KMS-11 (cell line): Measurements from ENCODE around the gene ZMYM4.
A peak's percentile ranks its signal among the peaks of the same experiment; 100 is the strongest.

Experiments
- H2AFZ ChIP-seq: fragments of 200-600 bp; sonication (generic); 2 replicates; pipeline ENCODE4 v1.6.1; 2016; ENCODE audit warnings: antibody characterized with exemption, mixed run types, low read depth
- H3K27ac ChIP-seq: fragments of 200-600 bp; sonication (generic); 2 replicates; pipeline ENCODE4 v1.6.1; 2016; ENCODE audit warnings: mild to moderate bottlenecking, mixed run types
- H3K27me3 ChIP-seq: fragments of 200-600 bp; sonication (generic); 2 replicates; pipeline ENCODE4 v1.6.1; 2017; ENCODE audit warnings: mild to moderate bottlenecking, low read depth, mixed run types, moderate library complexity; ENCODE audit not compliant: insufficient read depth
- H3K36me3 ChIP-seq: fragments of 200-600 bp; sonication (generic); 2 replicates; pipeline ENCODE4 v1.6.1; 2017; ENCODE audit warnings: mild to moderate bottlenecking, mixed run types; ENCODE audit not compliant: insufficient read depth
- H3K4me1 ChIP-seq: fragments of 200-600 bp; sonication (generic); 2 replicates; pipeline ENCODE4 v1.6.1; 2016; ENCODE audit warnings: mild to moderate bottlenecking, low read depth, mixed run types; ENCODE audit not compliant: poor library complexity, severe bottlenecking
- H3K4me2 ChIP-seq: fragments of 200-600 bp; sonication (generic); 2 replicates; pipeline ENCODE4 v1.7.0; 2016; ENCODE audit warnings: mild to moderate bottlenecking, mixed run types
- H3K4me3 ChIP-seq: fragments of 200-600 bp; sonication (generic); IDR thresholded peaks from 2 replicates; pipeline ENCODE4 v1.6.1; 2017; ENCODE audit warnings: low read depth, low read length, mixed read lengths; ENCODE audit not compliant: insufficient read depth
- H3K79me2 ChIP-seq: fragments of 200-600 bp; sonication (generic); 2 replicates; pipeline ENCODE4 v1.6.1; 2016; ENCODE audit warnings: low read depth, mixed run types; ENCODE audit not compliant: insufficient read depth
- H3K9ac ChIP-seq: fragments of 200-600 bp; sonication (generic); 2 replicates; pipeline ENCODE4 v1.6.1; 2016; ENCODE audit warnings: mild to moderate bottlenecking, mixed run types
- H4K20me1 ChIP-seq: fragments of 200-600 bp; sonication (generic); 2 replicates; pipeline ENCODE4 v1.6.1; 2016; ENCODE audit warnings: mild to moderate bottlenecking, mixed run types; ENCODE audit not compliant: insufficient read depth
- TF ChIP-seq, protein P1 (sequence below): fragments of 200-600 bp; sonication (generic); conservative IDR thresholded peaks from 2 replicates; pipeline ENCODE4 v1.6.1; 2017; ENCODE audit warnings: low read depth, mild to moderate bottlenecking, antibody characterized with exemption, low read length, moderate library complexity, mixed read lengths

The ZMYM4 gene

DNA sequence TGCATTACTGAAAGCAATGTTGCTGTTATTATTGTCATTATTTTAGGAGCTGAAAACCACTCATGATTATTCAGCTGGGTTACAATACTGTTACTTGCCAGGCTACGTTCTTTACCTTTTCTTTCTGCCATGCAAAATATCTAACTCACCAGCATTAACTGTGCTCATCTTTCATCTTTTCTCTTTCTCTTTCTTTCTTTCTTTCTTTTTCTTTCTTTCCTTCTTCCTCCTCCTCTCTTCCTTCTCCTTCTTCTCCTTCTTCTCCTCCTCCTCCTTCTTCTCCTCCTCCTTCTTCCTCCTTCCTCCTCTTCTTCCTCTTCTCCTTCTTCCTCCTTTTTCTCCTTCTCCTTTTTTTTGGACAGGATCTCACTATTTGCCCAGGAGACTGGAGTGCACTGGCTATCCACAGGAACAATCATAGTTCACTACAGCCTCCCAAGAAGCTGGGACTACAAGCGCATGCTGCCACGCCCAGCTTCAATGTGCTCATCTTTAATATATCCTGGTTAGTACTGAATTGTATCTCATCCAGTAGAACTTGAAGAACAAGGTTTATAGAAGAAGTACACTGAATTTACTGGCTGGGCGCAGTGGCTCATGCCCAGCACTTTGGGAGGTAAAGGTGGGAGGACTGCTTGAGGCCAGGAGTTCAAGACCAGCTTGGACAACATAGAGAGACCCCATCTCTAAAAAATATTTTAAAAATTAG is 6.9 kb upstream of the ZMYM4 start:
- Histone ChIP-seq H3K27me3 (no peaks in the 10 kb centered on the region), H3K4me2 (no peak overlapping the region), H2AFZ (no peak overlapping the region), H4K20me1 (no peaks in the 10 kb centered on the region), H3K79me2 (no peaks in the 10 kb centered on the region), H3K4me1 (peaks cover 26% of the 10 kb centered on the region), H3K9ac (no peak overlapping the region), H3K4me3 (no peak overlapping the region), H3K27ac (no peak overlapping the region), H3K36me3 (no peaks in the 10 kb centered on the region)
- TF ChIP-seq, protein P1, sequence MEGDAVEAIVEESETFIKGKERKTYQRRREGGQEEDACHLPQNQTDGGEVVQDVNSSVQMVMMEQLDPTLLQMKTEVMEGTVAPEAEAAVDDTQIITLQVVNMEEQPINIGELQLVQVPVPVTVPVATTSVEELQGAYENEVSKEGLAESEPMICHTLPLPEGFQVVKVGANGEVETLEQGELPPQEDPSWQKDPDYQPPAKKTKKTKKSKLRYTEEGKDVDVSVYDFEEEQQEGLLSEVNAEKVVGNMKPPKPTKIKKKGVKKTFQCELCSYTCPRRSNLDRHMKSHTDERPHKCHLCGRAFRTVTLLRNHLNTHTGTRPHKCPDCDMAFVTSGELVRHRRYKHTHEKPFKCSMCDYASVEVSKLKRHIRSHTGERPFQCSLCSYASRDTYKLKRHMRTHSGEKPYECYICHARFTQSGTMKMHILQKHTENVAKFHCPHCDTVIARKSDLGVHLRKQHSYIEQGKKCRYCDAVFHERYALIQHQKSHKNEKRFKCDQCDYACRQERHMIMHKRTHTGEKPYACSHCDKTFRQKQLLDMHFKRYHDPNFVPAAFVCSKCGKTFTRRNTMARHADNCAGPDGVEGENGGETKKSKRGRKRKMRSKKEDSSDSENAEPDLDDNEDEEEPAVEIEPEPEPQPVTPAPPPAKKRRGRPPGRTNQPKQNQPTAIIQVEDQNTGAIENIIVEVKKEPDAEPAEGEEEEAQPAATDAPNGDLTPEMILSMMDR, result no peak

DNA sequence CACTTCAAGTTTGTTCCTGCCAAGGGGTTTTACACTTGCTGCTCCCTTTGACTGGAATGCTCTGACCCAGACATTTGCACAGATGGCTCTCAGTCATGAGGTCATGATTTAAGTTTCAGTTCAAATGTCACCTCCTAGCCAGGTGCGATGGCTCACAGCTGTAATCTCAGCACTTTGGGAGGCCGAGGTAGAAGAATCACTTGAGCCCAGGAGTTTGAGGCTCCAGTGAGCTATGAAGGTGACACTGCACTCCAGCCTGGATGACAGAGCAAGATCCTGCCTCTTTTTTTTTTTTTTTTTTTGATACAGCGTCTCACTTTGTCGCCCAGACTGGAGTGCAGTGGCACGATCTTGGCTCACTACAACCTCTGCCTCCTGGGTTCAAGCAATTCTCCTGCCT is 4.5 kb upstream of the ZMYM4 start:
- Histone ChIP-seq H3K36me3 (no peaks in the 10 kb centered on the region), H3K4me3 (no peak overlapping the region), H3K27me3 (no peaks in the 10 kb centered on the region), H2AFZ (no peak overlapping the region), H4K20me1 (no peaks in the 10 kb centered on the region), H3K79me2 (no peaks in the 10 kb centered on the region), H3K9ac (no peak overlapping the region), H3K4me2 (peak overlapping the region; percentile 37; the same call in 1 of the 2 replicates), H3K27ac (peak overlapping the region; percentile 2; the same call in 1 of the 2 replicates), H3K4me1 (peaks cover 36% of the 10 kb centered on the region)
- TF ChIP-seq, protein P1, result no peak

DNA sequence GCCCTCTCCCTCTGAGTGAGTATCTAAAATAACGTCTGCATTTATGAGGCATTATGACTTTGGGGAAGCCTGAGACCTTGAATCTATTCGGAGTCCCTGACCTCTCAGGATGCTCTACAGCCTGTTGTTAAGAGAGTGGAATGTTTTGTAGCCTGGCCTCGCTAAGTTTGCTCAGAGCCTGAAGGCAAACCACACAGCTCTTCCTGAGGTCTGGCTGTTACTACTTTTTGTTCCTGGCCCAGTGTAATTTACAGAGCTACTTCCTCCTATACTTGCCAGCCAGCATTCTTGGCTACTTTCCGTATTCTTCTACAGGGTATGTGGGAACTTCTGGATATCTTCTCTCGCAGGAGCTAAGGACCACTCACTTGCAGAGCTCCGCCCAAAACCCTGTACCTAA is 3.6 kb upstream of the ZMYM4 start:
- Histone ChIP-seq H3K79me2 (peaks cover 6% of the 10 kb centered on the region), H4K20me1 (no peaks in the 10 kb centered on the region), H3K27ac (no peak overlapping the region), H3K27me3 (no peaks in the 10 kb centered on the region), H3K4me1 (peaks cover 42% of the 10 kb centered on the region), H3K9ac (no peak overlapping the region), H3K36me3 (no peaks in the 10 kb centered on the region), H3K4me3 (no peak overlapping the region), H3K4me2 (no peak overlapping the region), H2AFZ (no peak overlapping the region)
- TF ChIP-seq, protein P1, result no peak

DNA sequence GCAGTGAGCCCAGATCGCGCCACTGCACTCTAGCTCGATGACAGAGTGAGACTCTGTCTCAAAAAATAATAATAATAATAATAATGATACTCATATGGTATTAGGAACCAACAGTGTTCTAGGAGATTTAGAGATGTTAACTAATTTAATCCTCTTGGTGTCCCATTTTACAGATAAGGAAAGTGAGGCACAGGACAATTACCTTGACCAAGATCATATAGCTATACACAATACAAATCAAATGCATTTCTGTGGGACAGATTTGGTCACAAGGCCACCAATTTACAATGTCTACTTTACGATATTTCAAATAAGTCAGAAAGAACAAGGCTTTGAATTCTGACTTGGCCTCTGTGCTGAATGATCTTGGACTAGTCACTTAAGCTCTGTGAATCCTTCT is 2.2 kb upstream of the ZMYM4 start:
- Histone ChIP-seq H3K27me3 (no peaks in the 10 kb centered on the region), H3K4me2 (no peak overlapping the region), H3K4me1 (peaks cover 44% of the 10 kb centered on the region), H2AFZ (no peak overlapping the region), H3K79me2 (peaks cover 13% of the 10 kb centered on the region), H3K27ac (no peak overlapping the region), H3K36me3 (no peaks in the 10 kb centered on the region), H3K9ac (no peak overlapping the region), H3K4me3 (no peak overlapping the region), H4K20me1 (no peaks in the 10 kb centered on the region)
- TF ChIP-seq, protein P1, result no peak
